H4 (cell line): Measurements from ENCODE around the gene HLA-DRA. TPM values are rescaled to one million over a fixed set of nuclear protein-coding genes. Genes with fewer than 3 reads are reported as not detected.
A peak's percentile ranks its signal among the peaks of the same experiment; 100 is the strongest.

Source experiments
- DNase-seq: peaks from one replicate; pipeline ENCODE4 v3.0.0-alpha.2; 2015; ENCODE audit warnings: low spot score
- total RNA-seq: library from RNA; depleted of rRNA; stranded (reverse); fragments of >200 nt; shearing (Covaris generic); gene quantifications from 2 replicates; pipeline ENCODE4 v1.2.3, GENCODE V29; 2014; rRNA removed

HLA-DRA gene
- total RNA-seq: 0.53 and 3.3 TPM in 2 replicates

DNA sequence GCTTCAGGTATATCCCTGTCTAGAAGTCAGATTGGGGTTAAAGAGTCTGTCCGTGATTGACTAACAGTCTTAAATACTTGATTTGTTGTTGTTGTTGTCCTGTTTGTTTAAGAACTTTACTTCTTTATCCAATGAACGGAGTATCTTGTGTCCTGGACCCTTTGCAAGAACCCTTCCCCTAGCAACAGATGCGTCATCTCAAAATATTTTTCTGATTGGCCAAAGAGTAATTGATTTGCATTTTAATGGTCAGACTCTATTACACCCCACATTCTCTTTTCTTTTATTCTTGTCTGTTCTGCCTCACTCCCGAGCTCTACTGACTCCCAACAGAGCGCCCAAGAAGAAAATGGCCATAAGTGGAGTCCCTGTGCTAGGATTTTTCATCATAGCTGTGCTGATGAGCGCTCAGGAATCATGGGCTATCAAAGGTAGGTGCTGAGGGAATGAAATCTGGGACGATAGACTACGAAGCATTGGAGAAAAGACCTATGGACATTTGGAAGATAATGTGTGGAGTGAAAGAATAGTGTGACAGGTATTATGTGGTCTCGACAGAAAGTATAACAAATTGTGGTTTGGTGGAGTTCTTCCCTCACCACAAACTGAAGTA lies at the start of gene HLA-DRA:
Gene HLA-DRA, plus strand, starts transcription at position 286 of the 613 bp plus-strand sequence. Its CDS starts 64 bp downstream, at position 350.
- DNase-seq: no peak

DNA sequence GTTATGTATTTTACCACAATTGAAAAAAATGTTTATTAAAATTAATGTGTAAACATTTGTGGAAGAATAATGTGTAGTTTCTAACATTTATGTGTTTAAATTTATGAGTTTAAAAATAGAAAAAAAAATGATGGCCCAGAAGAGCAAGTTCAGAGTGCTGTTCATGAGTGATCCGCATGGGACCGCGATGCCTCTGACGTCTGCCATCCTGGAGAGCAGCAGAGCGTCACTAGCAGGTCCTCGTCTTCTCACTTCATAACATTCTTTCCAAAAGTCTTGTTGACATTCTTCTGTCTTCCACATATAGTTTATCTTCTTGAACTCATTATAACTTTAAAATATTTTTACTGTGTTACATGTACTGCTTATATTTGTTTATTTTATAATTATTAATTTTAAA lies 48.2 kb upstream of the HLA-DRA start:
- no peak for DNase-seq

DNA sequence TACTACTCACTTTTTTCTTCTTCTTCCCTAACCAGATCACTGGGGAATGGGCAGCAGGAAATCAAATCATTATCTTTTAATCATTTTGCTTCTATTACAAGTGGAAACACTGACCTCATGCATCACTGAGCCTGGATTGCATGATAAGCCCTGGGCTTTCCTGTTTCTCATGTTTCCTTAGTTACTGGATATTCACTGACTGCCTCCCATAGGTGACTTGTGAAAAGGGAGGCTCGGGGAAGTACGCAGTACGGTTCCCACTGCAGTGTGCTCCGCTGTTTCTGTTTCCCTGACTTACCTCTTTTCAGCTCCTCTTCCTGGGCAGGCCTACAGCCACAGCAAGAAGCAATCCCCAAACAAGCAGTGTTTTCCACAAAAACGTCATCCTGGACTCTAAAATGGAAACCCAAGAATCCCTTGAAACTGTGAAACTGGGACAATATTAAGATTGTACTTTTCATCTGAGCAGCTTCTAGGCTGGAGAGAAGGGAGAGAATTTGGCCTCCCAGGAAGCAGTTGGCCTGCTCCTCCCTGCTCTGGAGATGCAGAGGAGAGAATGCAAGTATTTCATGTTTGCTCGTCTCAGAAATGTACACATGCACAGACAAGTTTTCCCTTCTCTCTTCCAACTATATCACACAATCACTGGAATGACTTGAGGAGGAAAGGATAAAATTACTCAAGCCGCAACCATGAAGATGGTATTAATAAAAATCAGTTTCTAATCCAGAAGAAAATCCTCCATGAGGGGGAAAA lies 45.8 kb upstream of the HLA-DRA start:
- peak; percentile 18 for DNase-seq

DNA sequence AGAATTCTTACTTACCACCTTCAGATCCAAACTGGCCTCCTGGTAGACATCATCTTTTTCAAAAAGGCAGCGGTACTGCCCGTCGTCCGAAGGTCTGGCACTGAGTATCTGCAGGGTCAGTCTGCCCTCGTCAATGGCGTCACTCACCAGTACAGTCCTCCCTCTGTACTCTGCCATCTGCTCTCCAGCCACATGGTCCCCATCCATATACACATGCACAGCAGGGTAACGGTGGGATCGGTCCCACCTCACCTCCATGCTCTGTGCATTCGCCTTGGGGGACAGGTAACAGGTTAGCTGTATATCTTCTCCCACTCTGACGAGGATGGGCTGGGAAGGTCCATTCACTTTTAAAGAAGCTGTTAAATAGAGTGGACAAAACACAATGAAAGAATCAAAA lies 43.7 kb upstream of the HLA-DRA start:
- no peak for DNase-seq

DNA sequence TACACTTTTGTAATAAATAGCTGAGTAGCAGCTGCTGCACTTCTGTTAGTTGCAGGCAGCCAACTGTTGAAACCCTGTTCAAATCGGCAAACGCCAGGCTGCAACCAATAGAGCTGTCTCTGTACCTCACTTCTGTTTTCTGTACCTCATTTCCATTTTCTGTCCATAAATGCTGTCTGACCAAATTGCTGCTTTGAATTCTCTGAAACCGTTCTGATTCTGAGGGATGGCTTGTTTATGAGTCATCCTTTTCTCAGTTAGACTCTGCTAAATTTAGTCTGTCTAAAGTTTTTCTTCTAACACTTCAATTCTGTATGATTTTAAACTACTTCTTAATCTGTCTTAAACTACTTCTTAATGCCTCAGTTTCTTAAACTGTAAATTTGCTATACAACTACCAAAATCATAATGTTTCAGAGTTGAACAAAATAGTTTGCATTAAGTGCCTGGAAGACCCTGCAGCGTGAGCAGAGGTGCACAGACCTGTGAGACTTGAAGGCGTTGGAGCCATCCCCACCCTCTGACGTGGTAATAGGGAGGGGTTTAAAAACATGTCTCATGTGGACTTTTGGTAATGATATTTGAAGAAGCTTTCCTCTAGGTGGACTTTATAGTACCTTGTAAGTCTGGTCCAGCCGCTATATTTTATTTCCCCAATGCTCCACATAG lies 42.3 kb upstream of the HLA-DRA start:
- no peak for DNase-seq

DNA sequence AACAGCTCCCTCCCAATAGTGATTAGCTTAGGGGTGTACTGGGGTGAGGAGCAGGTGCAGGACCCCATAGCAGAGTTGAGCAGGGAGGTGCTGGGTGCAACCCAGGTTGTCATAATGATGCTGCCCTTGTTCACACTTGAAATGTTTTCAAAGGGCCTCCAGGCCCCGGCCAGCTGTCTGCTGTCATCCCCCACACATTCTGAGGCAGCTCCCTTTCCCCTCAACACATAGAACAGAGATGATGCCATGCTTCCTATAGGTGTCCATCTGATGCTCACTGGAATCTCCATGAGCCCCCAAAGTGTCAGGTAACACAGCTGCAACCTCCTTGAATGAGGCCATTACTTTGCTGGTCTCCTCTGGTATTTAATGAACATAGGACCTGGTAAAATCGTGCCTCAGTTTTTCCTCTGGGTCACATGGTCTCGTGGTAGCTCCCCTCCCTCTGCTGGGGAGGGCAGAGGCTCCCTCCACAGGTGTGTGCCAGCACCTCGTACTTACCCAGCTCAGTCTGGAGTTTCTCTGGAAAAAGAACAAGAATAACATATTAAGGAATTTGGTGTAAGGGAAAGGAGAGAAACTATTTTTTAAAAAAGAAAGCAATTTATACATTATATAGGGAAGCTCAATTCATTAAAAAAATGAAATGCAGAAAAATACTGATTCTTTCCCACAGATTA lies 38.3 kb upstream of the HLA-DRA start:
- no peak for DNase-seq

DNA sequence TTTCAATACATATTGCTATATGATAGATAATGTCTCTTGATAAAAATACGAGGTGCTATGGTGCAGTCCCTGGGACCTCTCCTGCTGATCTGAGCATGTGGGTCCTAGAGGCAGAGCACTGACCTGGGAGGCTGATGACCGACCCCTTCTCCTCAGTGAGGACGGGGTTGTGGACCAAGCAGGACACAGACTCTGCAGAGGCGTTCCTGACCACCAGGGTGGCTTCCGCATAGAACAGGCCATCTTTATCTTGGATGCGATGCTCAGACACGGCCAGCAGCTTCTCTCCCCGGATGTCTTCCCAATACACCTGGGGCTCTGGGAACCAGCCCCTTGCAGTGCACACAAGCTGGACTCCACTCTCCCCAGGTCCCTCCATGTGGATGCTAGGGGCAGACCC lies 36.9 kb upstream of the HLA-DRA start:
- DNase-seq: no peak

DNA sequence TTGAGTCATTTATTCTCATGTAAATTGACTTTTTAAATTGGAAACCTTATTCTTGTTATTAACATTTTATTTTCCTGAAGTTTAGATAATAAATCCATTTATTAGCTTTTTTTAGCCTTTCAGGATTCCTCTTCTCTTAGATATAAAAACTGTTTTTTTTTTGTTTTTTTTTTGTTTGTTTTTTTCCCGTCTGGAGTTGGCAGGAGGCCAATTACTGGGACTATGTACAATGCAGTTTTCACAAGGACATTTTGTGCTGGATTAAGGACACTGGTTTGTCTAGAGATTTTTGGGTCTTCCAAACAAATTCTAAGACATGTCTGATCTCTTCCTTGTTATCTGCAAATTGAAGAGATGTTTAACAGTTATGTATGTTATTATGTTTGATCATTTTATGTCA lies 34.0 kb upstream of the HLA-DRA start:
- DNase-seq: no peak

DNA sequence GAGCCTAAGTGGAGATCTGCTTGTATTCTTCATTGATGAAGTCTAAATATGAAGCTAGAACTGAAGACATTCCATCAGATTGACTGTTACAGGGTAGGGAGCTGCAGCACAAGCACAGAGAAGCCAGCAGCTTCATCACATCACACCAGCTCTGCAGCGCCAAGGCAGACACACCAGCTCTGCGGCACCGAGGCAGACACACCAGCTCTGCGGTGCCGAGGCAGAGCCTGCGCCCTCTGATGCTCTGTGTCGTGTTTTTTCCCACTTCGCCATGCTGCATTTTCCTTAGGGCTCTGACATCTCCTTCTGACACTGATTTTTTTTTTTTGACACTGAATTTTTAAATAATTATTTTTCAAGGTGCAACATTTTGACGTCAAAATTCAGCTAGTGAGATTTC lies 33.5 kb upstream of the HLA-DRA start:
- no peak for DNase-seq

DNA sequence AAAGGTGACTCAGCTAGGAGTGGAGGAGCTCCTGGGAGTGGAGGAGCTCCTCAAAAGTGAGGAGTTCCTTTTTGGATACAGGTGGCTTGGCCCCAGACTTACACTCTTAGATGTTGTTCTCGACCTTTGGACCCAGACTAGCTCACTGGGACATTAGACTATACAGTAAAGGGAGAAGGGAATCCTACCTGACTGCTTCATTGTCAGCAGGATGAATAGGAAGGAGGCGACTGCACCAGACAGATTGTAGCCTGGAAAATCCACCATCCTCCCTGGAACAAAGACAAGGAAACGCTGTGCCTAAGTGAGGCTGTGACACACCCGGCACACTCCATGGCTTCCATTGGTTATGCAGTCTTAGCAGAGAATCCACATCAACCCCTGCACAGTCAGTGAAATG lies 32.8 kb upstream of the HLA-DRA start, which contains the start of gene BTNL2:
Gene BTNL2, minus strand, starts transcription at position 325 of the 400 bp plus-strand sequence. Its CDS starts 58 bp downstream, at position 267.
- DNase-seq: no peak

DNA sequence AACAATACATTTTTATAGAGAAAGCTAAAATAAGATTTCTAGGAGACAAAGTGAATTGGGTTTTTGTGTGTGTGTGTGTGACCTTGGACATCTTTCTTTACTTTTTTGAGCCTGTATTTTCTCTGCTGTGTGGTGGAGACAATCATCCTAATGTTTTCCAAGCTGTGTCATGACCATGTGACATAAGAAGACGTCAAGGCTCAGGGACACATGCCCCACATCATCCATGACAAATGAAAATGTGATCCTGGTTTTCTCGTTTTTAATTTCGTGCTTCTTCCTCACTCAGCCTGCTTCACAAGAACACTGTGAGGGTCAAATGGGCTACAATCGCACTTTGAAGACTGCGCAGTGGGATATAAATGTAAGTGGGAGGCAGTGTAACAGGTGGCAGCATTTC lies 28.8 kb upstream of the HLA-DRA start:
- no peak for DNase-seq

DNA sequence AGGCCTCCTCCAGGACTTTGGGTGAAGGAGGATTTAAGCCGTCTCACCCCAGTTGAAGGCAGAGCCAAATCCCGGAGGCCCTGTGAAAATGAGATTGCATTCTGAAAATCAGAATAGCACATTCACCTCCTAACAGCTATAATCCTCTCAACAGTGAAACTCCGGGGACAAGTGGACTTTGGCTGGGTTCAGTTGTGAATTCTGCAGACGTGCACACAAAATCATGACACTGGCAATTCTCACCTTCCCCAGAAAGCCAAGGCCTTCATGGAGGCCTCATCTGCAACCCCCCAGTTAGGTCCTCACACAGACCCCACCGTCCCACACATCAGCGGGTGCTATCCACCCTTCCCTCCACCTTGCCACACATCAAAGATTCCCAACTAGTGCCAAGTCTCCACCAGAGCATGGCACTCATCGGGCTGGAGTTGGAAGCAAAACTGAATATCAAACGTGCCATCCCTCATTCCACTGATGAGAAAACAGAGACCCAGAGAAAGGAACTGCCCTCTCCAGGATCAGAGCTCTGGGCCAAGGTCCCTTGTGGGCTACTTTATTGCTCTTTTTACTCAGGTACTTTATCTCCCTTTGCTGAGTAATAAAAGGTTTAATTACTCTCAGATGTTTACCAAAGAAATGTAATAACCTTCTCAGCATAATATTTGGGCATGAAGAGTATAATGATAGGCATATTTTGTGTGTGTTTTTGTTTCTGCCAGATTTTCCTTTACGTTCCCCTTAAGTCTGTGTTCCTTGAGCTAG lies 27.9 kb upstream of the HLA-DRA start:
- no peak for DNase-seq

DNA sequence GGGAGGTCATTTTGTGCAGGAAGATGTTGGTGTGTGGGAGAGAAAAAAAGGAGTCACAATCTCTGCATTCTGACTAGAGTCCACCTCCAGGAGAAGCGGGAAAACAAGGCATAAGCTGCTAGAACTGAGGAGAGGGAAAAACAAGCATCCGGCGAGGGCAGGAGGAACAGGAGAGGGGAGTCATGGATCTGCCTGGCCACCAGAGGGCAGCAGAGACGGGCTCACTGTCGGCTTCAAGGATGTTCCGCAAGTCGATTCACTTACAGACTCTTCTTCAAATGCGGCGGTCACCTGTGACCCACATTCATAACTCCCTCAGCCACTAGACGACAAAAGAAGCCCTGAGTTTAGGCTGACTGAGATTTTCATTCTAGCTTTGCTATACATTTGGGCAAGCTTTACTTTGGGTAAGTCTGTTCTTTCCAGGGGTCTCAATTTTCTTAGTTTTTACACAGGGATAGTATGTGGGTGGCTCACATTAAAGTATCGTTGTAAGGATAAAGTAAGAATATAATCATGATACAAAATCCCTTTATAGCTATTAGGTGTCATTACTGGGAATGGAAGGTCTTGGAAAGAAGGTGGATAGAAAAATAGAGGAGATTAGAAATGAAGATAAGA lies 26.1 kb upstream of the HLA-DRA start:
- DNase-seq: peak; percentile 69

DNA sequence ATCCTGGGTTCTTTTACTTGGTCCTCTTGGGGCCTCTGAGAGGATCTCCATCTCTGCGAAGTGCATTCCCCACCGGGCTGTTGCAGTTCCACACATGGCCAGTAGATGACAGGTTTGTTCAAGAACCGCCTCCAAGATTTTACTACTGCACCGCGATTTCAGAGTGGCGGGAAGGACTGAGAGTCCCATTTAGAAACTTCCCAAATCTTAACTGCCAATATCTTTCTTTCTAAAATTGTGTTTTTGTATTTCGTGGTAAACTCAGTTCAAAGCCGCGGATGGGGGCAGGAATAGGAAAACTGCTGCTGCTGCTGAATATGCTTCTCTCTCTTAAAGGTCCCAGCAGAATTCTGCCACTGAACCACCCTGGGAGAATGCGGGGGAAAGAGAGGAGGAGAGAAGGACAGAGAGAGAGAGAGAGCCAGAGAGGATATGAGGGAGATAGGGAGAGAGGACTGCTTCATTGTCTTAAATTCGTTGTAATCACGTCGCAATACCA lies 24.1 kb upstream of the HLA-DRA start:
- peak; percentile 67 for DNase-seq

DNA sequence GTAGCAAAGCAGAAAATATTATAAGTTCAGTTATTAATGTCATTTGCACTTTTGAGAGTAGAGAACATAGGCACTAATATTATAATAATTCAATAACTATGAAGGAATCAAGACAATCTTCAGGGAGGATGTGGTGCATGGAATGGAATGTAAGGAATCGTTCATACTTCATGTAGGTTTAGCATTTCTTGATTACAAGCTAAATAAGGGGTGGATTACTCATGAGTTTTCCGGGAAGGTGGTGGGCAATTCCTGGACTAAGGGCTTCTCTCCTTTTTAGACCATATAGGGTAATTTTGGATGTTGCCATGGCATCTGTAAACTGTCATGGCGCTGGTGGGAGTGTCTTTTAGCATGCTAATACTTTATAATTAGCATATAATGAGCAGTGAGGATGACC lies 23.7 kb upstream of the HLA-DRA start:
- peak; percentile 41 for DNase-seq

DNA sequence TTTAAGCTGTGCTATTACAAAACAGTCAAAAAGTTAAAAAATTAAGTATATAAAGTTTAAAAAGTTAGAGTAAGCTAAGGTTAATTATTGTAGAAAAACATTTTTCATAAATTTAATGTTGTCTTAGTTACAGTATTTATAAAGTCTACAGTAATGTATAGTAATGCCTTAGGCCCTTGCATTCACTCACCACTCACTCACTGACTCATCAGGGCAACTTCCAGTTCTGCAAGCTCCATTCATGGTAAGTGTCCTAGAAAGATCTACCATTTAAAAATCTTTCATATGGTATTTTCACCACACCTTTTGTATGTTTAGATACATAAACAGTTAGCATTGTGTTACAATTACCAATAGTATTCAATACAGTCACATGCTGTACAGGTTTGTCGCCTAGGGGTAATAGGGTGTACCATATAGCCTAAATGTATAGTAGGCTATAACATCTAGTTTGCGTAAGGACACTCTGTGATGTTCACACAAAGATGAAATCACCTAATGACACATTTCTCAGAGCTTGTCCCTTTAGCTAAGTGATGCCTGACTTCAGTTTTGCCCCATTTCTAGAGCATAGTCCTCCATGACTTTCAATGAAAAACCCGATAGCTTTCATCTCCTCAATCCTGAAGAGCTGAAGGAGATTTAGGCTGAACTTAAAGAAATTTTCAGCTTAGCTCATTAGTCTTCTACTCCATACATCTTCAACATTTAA lies 14.9 kb upstream of the HLA-DRA start:
- DNase-seq: no peak

DNA sequence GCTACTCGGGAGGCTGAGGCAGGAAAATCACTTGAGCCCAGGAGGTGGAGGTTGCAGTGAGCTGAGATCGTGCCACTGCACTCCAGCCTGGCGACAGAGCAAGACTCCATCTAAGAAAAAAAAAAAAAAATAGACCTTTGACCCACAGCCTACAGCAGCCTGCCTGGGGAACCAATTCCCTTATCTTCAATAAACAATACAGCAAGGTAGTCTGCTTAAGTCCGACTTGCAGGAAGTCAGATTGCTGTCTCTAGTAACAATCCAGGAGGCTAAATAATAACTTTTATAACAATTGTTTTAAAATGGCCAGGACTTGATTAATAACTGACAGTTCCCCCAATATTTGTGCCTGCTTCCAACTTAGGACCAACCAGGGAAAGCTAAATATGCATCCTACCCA lies 13.3 kb upstream of the HLA-DRA start:
- DNase-seq: no peak

DNA sequence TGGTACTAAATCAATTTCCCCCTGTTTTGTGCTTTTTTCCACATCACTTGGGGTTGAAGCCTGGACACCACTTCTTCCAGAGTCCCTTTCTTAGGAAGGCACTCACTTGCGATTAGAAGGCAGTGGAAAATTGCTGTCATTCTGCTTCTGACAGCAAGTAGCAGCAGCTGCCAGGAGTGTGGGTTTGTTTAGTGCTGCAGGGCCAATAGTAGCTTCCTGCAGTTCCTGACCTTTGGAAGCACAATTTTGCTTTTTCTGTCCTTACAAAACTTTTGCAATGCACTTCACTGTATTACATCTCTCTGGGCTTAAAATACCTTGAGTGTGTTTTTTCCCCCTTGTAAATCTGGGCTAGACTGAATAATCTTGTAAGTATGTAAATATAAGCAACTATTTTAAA lies 12.5 kb upstream of the HLA-DRA start:
- no peak for DNase-seq

DNA sequence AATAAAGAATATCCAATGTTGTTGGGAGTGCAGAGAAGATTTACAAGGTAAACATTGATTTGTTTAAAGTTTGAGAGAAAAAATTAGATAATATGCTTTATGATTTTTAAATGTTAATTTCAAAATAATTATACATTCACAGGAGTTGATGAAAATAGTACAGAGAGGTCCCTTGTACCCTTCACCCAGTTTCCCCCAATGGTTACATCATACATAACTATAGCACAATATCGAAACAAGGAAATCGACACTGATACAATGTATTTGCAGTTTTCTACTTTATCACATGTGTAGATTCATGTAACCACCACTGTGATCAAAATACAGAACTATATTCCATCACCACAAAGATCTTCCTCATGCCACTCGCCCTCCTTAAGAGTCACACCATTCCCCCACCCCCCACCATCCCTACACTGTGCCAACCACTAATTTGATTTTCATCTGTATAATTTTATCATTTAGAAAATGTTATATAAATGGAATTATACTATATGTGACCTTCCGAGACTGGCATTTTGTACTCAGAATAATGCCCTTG lies 11.7 kb upstream of the HLA-DRA start:
- no peak for DNase-seq

DNA sequence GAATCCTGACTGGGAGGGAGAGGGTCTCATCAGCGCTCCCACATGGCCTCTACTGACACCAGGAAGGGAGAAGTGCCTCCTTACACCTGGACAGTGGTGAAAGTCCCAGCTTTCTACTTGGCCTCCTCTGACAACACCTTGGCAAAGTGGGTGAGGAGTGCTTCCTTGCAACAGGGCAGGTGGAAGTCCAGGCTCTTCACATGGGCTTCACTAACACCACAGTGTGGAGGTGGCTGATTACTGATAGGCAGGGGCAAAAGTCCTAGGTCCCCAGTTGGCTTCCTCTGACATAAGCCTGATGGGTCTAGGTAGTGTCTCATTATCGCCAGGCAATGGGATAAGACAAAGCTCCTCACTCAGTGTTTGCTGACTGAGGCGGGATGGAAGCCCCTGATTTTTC lies 9.5 kb upstream of the HLA-DRA start:
- DNase-seq: no peak
